HG03354 (cell line): ENCODE measurements around the gene SPINT1.

Experiments used
- ATAC-seq: cut with Tn5 transposase; IDR thresholded peaks from one replicate; pipeline ENCODE4 v1.9.1; 2021; ENCODE audit warnings: mild to moderate bottlenecking; ENCODE audit not compliant: unreplicated experiment, poor library complexity, severe bottlenecking

Gene SPINT1

DNA sequence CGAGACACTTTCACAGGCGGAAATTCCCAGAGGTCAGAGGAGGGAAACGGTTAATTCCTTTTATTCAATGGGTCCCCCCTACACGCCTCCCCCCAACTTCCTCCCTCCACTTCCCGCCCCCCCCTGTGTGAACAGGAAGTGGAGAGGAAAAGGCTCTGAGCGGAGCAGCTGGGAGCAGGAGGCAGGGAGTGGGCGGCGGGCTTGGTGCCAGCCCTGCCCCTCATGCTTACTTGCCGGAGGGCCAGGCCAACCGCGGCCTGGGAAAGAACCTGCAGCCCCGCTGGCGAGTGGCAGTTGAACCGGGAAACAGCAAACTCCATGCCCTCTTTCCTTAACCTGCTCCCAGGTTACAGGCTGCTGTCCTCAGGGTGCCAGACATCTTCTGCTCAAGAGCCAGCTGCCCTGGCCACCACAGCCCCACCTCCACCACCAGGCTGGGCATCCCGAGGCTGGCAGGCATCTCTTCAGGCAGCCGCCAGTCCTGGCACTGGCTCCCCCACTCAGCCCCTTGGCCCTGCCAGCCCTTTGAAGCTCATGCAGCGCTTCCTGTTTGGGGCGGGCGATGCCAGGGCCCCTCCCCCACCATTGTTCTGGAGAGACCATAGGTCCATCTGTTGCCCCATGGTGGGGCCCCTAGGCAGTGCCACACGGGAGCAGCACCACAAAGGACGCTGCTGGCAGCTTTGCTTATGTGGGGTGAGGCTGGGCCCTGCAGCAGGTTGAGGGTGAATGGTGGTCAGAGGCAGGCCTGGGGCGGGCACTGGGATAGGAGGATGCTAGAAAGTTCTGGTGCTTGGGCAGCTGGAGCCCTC is 63.3 kb downstream of the SPINT1 start:
- ATAC-seq, result no peak
